DMS53 (cell line): ENCODE results near the gene MRPS31.

Experiments
- DNase-seq: peaks from one replicate; lab custom pipeline; 2025; lab: John Stamatoyannopoulos, UW

Gene MRPS31

GRCh38 chr13:40770934-40771618 is at the start of gene MRPS31:
Gene MRPS31, minus strand, starts transcription at chr13:40771190. Its CDS starts 54 bp downstream, at chr13:40771136.
- DNase-seq: peak; percentile 97

GRCh38 chr13:40819797-40820315 is 48.9 kb upstream of the MRPS31 start:
- DNase-seq: no peak

GRCh38 chr13:40818926-40819325 is 47.9 kb upstream of the MRPS31 start:
- DNase-seq: no peak

GRCh38 chr13:40814803-40815202 is 43.8 kb upstream of the MRPS31 start:
- no peak for DNase-seq

- peak; percentile 70 for DNase-seq
These were observed 42.9 kb upstream of the MRPS31 start for GRCh38 chr13:40813667-40814454.

GRCh38 chr13:40812724-40813445 is 41.9 kb upstream of the MRPS31 start:
- peak; percentile 48 for DNase-seq

- no peak for DNase-seq
These were observed 41.1 kb upstream of the MRPS31 start for GRCh38 chr13:40812102-40812501.

- DNase-seq: no peak
These were observed 38.5 kb upstream of the MRPS31 start for GRCh38 chr13:40809471-40809870.

- no peak for DNase-seq
These were observed 35.3 kb upstream of the MRPS31 start for GRCh38 chr13:40806241-40806640.

GRCh38 chr13:40803316-40803715 is 32.3 kb upstream of the MRPS31 start:
- DNase-seq: no peak

GRCh38 chr13:40801255-40802217 is 30.5 kb upstream of the MRPS31 start:
- DNase-seq: no peak

GRCh38 chr13:40800559-40800958 is 29.6 kb upstream of the MRPS31 start:
- DNase-seq: no peak

GRCh38 chr13:40799508-40799907 is 28.5 kb upstream of the MRPS31 start:
- DNase-seq: no peak

- peak; percentile 80 for DNase-seq
These were observed 27.4 kb upstream of the MRPS31 start for GRCh38 chr13:40798380-40798779.

- no peak for DNase-seq
These were observed 25.7 kb upstream of the MRPS31 start for GRCh38 chr13:40796649-40797048.

- no peak for DNase-seq
These were observed 23.7 kb upstream of the MRPS31 start for GRCh38 chr13:40794414-40795368.

GRCh38 chr13:40793339-40793738 is 22.3 kb upstream of the MRPS31 start:
- DNase-seq: no peak

- DNase-seq: no peak
These were observed 21.5 kb upstream of the MRPS31 start for GRCh38 chr13:40792284-40793051.

- DNase-seq: peak; percentile 26
These were observed 19.2 kb upstream of the MRPS31 start for GRCh38 chr13:40790154-40790616.
